KMS-11 (cell line): ENCODE results near the gene MACC1.

ENCODE experiments used
- H2AFZ ChIP-seq: fragments of 200-600 bp; sonication (generic); 2 replicates; pipeline ENCODE4 v1.6.1; 2016; ENCODE audit warnings: antibody characterized with exemption, mixed run types, low read depth
- H3K27ac ChIP-seq: fragments of 200-600 bp; sonication (generic); 2 replicates; pipeline ENCODE4 v1.6.1; 2016; ENCODE audit warnings: mild to moderate bottlenecking, mixed run types
- H3K27me3 ChIP-seq: fragments of 200-600 bp; sonication (generic); 2 replicates; pipeline ENCODE4 v1.6.1; 2017; ENCODE audit warnings: mild to moderate bottlenecking, low read depth, mixed run types, moderate library complexity; ENCODE audit not compliant: insufficient read depth
- H3K36me3 ChIP-seq: fragments of 200-600 bp; sonication (generic); 2 replicates; pipeline ENCODE4 v1.6.1; 2017; ENCODE audit warnings: mild to moderate bottlenecking, mixed run types; ENCODE audit not compliant: insufficient read depth
- H3K4me1 ChIP-seq: fragments of 200-600 bp; sonication (generic); 2 replicates; pipeline ENCODE4 v1.6.1; 2016; ENCODE audit warnings: mild to moderate bottlenecking, low read depth, mixed run types; ENCODE audit not compliant: poor library complexity, severe bottlenecking
- H3K4me2 ChIP-seq: fragments of 200-600 bp; sonication (generic); 2 replicates; pipeline ENCODE4 v1.7.0; 2016; ENCODE audit warnings: mild to moderate bottlenecking, mixed run types
- H3K4me3 ChIP-seq: fragments of 200-600 bp; sonication (generic); IDR thresholded peaks from 2 replicates; pipeline ENCODE4 v1.6.1; 2017; ENCODE audit warnings: low read depth, low read length, mixed read lengths; ENCODE audit not compliant: insufficient read depth
- H3K79me2 ChIP-seq: fragments of 200-600 bp; sonication (generic); 2 replicates; pipeline ENCODE4 v1.6.1; 2016; ENCODE audit warnings: low read depth, mixed run types; ENCODE audit not compliant: insufficient read depth
- H3K9ac ChIP-seq: fragments of 200-600 bp; sonication (generic); 2 replicates; pipeline ENCODE4 v1.6.1; 2016; ENCODE audit warnings: mild to moderate bottlenecking, mixed run types
- H4K20me1 ChIP-seq: fragments of 200-600 bp; sonication (generic); 2 replicates; pipeline ENCODE4 v1.6.1; 2016; ENCODE audit warnings: mild to moderate bottlenecking, mixed run types; ENCODE audit not compliant: insufficient read depth
- CTCF ChIP-seq: fragments of 200-600 bp; sonication (generic); conservative IDR thresholded peaks from 2 replicates; pipeline ENCODE4 v1.6.1; 2017; ENCODE audit warnings: low read depth, mild to moderate bottlenecking, antibody characterized with exemption, low read length, moderate library complexity, mixed read lengths

Gene MACC1

GRCh38 chr7:20085086-20085485, 132.1 kb downstream of the MACC1 start:
- Histone ChIP-seq H3K27ac (no peak overlapping the region), H2AFZ (no peak overlapping the region), H3K4me1 (no peaks in the 10 kb centered on the region), H3K4me3 (no peak overlapping the region), H3K27me3 (no peaks in the 10 kb centered on the region), H3K4me2 (no peak overlapping the region), H3K36me3 (no peaks in the 10 kb centered on the region), H3K9ac (no peak overlapping the region), H3K79me2 (no peaks in the 10 kb centered on the region), H4K20me1 (no peaks in the 10 kb centered on the region)
- TF ChIP-seq CTCF: no peak
